AG08395 (cell line): ENCODE results near the gene SEMA5A.
A peak's percentile ranks its signal among the peaks of the same experiment; 100 is the strongest.

Experiments used
- DNase-seq: peaks from one replicate; pipeline ENCODE4 v3.0.0; 2012; ENCODE audit warnings: mixed read lengths, low spot score

SEMA5A gene

GRCh38 chr5:9058666-9059065 is 487.2 kb downstream of the SEMA5A start:
- no peak for DNase-seq

- DNase-seq: no peak
Measured at GRCh38 chr5:9058161-9058560, 487.7 kb downstream of the SEMA5A start.

- DNase-seq: no peak
Measured at GRCh38 chr5:9057406-9058000, 488.4 kb downstream of the SEMA5A start.

GRCh38 chr5:9056046-9056445 is 489.8 kb downstream of the SEMA5A start:
- DNase-seq: no peak

GRCh38 chr5:9054821-9055589 is 490.9 kb downstream of the SEMA5A start:
- no peak for DNase-seq

DNA sequence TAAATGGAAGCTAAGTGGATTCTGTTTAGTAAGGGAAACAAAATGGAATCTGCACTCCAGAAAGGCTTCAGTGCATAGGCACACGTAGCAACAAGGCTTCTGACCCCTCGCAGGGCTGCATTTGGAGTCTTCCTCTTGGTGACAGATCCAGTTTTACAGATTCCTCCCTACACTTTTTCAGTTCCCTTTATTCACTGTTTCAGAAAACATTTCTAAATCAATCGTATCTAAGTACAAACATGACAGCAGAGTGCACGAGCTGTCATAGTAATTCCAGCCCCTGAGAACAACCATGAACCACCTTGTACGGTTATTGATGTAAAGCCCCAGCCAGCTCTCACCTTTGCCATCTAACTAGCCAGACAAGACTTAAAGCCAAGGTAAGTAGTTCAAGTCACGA is 491.6 kb downstream of the SEMA5A start:
- DNase-seq: no peak

DNA sequence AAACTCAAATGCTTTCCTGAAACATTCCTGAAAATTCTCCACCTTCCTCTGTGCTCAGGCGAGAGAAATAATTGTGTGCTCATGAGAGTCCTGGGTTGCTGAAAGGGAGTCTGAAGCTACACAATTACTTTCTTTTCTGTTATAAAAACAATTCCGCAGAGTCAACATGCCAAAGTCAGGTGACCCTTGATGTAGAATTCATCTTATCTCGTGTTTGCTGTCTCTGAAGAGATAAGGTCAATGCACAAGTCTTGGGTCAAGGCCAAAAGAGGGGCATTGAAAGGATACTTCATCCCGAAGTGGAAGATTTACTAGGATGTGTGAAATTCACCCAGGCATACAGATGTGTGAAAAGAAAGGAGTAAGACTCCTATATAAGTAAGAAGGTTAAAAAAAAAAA is 493.5 kb downstream of the SEMA5A start:
- DNase-seq: no peak

- no peak for DNase-seq
Measured at GRCh38 chr5:9051779-9052178, 494.1 kb downstream of the SEMA5A start.

DNA sequence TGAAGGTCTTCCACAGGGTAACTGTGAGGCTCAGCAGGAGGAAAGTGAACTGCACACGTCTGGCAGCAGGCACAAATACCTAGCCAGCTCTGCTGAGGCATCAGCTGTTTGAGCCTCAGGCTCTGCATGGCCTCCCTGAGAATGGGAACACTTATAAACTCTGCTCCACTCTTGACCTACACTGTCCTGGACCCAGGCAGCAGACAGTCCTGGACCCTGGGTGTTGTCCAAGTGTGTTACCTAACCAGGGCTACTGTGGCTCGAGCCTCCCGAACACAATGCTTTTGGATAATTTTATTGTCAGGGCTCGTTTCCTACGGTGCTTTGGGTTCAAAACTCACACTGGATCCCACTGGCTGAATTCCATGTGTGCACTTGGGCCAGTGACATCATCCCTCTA is 497.9 kb downstream of the SEMA5A start:
- DNase-seq: no peak

DNA sequence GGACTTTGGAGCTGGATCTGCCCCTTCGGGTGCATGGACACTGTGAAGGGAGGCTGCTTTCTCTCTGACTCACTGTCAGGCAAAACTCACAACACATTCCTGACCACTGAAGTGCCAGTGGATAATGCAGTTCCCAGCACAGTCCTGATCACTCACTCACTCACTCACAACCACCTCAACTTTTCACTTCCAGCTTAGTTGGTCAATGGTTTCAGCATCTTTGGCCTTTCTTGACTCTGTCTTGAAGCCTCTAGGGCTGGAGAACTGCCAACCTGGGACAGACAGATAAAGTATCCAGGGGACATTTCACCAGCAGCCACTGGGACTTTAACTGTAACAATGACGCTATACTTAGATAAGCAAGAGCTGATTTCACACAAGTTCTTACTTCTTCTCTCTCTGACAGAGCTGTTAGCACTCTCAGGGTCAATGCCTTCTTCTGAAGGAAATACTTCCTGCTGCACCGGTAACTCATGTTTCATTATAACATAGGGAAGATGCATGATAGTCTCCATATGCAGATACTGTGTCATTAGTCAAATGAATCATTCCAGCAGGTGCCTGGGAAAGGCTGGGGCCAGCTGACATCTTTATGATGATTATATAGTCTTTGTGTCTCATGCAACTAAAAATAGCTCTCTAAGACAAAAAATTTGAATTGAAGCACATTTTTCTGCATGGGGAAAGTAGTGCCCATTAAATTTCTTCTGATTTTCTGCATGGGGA is 499.0 kb downstream of the SEMA5A start:
- DNase-seq: peak; percentile 96

GRCh38 chr5:9045946-9046345 is 499.9 kb downstream of the SEMA5A start:
- DNase-seq: no peak

- no peak for DNase-seq
Measured at GRCh38 chr5:9042241-9042640, 503.6 kb downstream of the SEMA5A start.

DNA sequence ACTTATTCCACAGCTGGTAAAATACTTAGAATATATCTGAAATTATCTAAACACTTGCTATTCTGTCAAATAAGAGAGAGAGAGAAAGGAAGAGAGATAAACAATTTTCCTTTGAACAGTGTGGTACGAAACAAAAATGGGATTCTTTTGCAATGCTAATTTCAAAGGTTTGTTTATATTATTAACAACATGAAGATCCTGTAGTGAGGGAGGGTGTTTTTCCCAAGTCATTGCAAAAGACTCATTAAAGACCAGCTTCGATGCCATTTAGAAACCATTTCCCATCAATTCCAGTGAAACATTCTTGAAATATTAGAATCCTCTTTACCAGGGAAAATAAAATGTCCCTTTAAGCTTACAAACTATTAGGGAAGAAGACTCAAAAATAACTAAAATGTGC is 505.4 kb downstream of the SEMA5A start:
- DNase-seq: no peak

- DNase-seq: no peak
Measured at GRCh38 chr5:9037048-9037447, 508.8 kb downstream of the SEMA5A start.

DNA sequence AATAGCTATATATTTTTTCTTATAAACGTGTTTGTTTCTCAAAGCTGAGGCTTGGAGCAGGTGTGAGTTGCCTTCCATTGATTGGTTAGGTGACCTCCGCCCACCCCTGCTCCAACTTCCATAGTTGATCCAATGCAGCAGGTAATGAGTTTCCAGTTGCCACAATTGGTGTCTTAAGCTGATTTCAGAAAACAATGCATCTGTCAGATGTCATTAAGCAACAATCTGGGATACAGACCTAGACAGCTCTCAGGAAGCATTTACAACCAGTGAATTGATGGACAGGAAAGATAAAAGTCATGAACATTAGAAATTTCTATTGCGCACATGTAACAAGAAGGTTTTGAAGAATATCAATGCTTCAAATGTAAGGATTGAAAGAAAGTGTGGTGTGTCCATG is 510.5 kb downstream of the SEMA5A start:
- DNase-seq: no peak

DNA sequence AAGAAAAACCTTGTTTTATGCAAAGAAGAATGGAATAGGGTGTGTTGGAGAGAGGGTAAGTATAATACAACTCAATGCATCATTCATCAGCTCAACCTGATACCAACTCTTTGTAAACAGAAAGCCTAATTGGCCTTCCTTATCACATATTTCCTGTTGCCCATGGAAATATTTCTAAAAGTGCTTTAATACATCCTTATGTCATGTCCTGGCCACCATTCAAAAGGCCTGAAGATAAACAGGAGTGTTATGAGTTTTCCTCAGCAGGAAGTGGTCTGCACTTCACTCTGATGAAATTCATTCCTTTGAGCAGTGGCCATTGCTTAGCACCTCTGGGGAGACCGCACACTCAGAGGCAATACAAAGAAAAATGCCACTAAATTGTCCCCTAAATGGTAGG is 511.2 kb downstream of the SEMA5A start:
- peak; percentile 38 for DNase-seq

DNA sequence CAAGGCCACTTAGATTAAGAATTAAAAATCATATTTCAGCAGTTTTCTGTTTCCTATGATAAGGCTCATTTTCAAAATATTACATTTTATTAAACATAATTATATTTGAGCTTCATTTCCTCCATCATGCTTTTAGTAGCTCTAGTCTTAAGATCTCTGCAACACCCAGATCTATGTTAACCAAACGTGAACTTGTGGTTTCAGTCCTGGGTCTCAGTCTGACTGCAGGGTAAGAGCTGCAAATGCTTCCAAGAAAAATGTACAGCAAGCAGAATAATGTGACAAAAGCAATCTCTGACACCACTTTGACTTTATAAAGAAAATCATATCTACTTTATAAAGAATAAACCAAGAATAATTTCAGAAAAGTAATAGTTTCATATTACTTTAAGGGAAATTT is 512.4 kb downstream of the SEMA5A start:
- no peak for DNase-seq

- DNase-seq: no peak
Measured at GRCh38 chr5:9025942-9026341, 519.9 kb downstream of the SEMA5A start.

DNA sequence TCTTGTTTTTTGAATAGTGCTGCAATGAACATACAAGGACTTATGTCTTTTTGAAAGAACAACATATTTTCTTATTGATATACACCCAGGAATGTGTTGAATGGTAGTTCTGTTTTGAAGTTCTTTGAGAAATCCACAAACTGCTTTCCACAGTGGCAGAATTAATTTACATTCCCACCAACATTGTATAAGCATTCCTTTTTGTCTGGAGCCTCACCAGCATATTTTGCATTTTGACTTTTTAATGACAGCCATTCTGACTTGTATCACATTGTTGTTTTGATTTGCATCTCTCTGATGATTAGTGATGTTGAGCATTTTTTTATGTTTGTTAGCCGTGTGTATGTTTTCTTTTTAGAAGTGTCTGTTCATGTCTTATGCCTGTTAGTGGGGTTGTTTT is 524.9 kb downstream of the SEMA5A start:
- DNase-seq: no peak

DNA sequence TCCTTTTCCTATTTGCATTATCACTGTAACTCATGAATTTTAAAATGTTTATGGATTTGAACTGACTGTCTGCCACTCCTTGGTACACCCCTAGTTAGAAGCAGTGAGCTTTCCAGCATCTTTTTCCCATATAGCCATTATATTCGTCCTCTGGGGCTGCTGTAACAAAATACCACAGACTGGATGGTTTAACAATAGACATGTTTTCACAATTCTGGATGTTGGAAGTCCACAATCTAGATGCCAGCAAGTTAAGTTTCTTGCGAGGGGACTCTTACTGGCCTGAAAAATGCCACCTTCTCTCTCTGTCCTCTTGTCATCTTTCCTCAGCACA is 530.0 kb downstream of the SEMA5A start:
- no peak for DNase-seq

- no peak for DNase-seq
Measured at GRCh38 chr5:9015260-9015936, 530.5 kb downstream of the SEMA5A start.

GRCh38 chr5:9013147-9013546 is 532.7 kb downstream of the SEMA5A start:
- no peak for DNase-seq
